Placental epithelial cell (primary cell): Measurements from ENCODE around the gene SLC6A3. TPM values are rescaled to one million over a fixed set of nuclear protein-coding genes. Genes with fewer than 3 reads are reported as not detected.

ENCODE experiments used
- total RNA-seq: library from RNA; depleted of rRNA; stranded (reverse); fragments of >200 nt; gene quantifications from 2 replicates; pipeline ENCODE4 v1.2.3, GENCODE V29; 2012

Gene SLC6A3
- not detected in 2 replicates for total RNA-seq

DNA sequence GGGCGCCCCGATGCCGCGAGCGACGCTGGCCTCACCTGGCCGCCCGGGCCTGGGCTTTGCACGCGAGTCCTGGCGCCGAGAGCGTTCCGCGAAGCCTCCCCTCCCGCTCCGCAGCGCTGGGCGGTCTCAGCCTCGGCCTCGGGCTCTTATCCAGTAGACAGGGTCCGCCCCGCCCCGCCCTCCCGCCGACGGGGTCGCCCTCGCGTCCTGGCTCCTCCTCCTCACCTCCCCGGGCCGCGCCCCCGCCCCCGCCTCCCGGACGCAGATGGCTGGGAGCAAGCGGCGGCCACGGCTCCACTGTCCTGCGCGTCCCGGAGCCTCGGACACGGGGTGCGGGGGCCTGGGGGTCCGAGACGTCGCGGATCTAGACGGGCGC lies at the start of gene SLC6A3:
Gene SLC6A3, minus strand, starts transcription at position 128 of the 376 bp plus-strand sequence. CDS start 2,243 bp downstream, outside the sequence.

GRCh38 chr5:1344975-1345838 lies 100.0 kb downstream of the SLC6A3 start, which contains the start of gene CLPTM1L:
Gene CLPTM1L (minus strand): TSS chr5:1345099. CDS start chr5:1344841, 258 bp downstream.

Other genes with a start within 250 kb of the SLC6A3 start
- gene SLC6A19, start 243.8 kb downstream of the SLC6A3 start, total RNA-seq = not detected in 2 replicates
- not detected in 2 replicates for gene SLC6A18, start 220.1 kb downstream of the SLC6A3 start, total RNA-seq
- not detected in 2 replicates for gene TERT, start 150.4 kb downstream of the SLC6A3 start, total RNA-seq
- 144 and 197 TPM in 2 replicates for gene CLPTM1L, start 100.3 kb downstream of the SLC6A3 start, total RNA-seq
- 114 and 115 TPM in 2 replicates for gene LPCAT1, start 78.5 kb upstream of the SLC6A3 start, total RNA-seq